ENCODE results near the gene REV1. TPM values are rescaled to one million over a fixed set of nuclear protein-coding genes. Genes with fewer than 3 reads are reported as not detected.
"Not testable (repeated sequence)": the region's sequence is repeated elsewhere in the genome, so short reads cannot be mapped to it uniquely, and the experiment has no call there.

Gene REV1
- polyA plus RNA-seq, 3 donors, result 6.5 to 39.9 (median 9.5) TPM

DNA sequence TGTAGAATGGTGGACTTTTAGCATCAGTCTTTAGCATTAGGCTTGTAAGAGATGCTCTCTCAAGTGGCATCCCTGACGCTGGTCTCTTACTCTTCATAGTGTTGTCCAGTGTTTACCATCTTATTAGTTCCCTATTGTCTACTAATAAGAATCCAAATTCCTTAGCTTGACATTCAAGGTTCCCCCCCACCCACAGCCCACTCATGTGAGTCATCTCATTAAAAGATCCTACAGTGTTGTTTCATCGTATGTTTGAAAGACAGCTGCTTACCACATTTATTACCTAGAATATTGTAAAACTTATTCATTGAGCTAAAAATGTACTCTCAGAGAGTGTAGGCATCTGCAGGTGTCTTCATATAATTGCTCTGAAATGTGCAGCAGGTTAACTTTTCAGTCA is 124.2 kb downstream of the REV1 start:
- Histone ChIP-seq H3K4me2 (replicated peaks; ENCODE audit: extremely low read depth, low read length, poor library complexity, severe bottlenecking) (no peak overlapping the region), H3K27me3 (ENCODE audit: control insufficient read depth in 2 of 2, insufficient read depth in 2 of 2, low read length in 2 of 2) (no peaks in the 10 kb centered on the region), H3K79me2 (ENCODE audit: insufficient read depth, low read length) (no peaks in the 10 kb centered on the region), H4K20me1 (ENCODE audit: insufficient read depth, low read length) (no peaks in the 10 kb centered on the region), H2AFZ (ENCODE audit: insufficient read depth, low read depth, low read length, poor library complexity, severe bottlenecking) (no peak overlapping the region), H3K36me3 (replicated peaks in 1 of 2; ENCODE audit: control insufficient read depth in 1 of 2, insufficient read depth in 2 of 2, low read length in 2 of 2) (peaks cover 83 to 94% of the 10 kb centered on the region in 2 donors), H3K27ac (ENCODE audit: low read depth in 1 of 2, low read length in 2 of 2) (no peak overlapping the region), H3K4me3 (replicated peaks in 1 of 3; ENCODE audit: low read depth in 2 of 3, low read length in 3 of 3) (no peak overlapping the region), H3K9ac (ENCODE audit: insufficient read depth, low read length, poor library complexity, severe bottlenecking) (no peak overlapping the region), H3K9me3 (replicated peaks in 1 of 2; ENCODE audit: control insufficient read depth in 1 of 2, insufficient read depth in 1 of 2, low read length in 2 of 2) (no peaks in the 10 kb centered on the region), H3K4me1 (ENCODE audit: control insufficient read depth in 1 of 2, insufficient read depth in 2 of 2, low read length in 2 of 2) (no peaks in the 10 kb centered on the region)
- Mint-ChIP-seq H3K27ac (no peak overlapping the region), H3K4me1 (no peaks in the 10 kb centered on the region), H3K4me3 (no peak overlapping the region), H3K27me3 (ENCODE audit: low read depth in 3 of 3) (no peaks in the 10 kb centered on the region), H3K9me3 (no peaks in the 10 kb centered on the region), H3K36me3 (peaks cover 73 to 83% of the 10 kb centered on the region in 2 donors)
- no peak for DNase-seq
- intact Hi-C loops (cut with micrococcal nuclease), result no loop called here
- WGBS (ENCODE audit: insufficient coverage), result no CpG with 5 or more reads among the region's 2 CpGs
- no peak for TF ChIP-seq CTCF (IDR thresholded peaks at IDR 0.05)

GRCh38 chr2:99356853-99357252 is 133.0 kb downstream of the REV1 start:
- intact Hi-C loops (cut with micrococcal nuclease), result no loop called here
- H2AFZ ChIP-seq (ENCODE audit: insufficient read depth, low read depth, low read length, poor library complexity, severe bottlenecking), result no peak overlapping the region
- Mint-ChIP-seq H3K4me3 (no peak overlapping the region), H3K36me3 (peaks cover 18 to 24% of the 10 kb centered on the region in 2 donors), H3K9me3 (no peaks in the 10 kb centered on the region), H3K4me1 (peaks cover 4% of the 10 kb centered on the region), H3K27ac (peak overlapping the region in 1 of 7 donors; percentile 11), H3K27me3 (ENCODE audit: low read depth in 3 of 3) (no peaks in the 10 kb centered on the region)
- peaks cover 70% of the 10 kb centered on the region for H3K79me2 ChIP-seq (ENCODE audit: insufficient read depth, low read length)
- H3K4me1 ChIP-seq (ENCODE audit: control insufficient read depth in 1 of 2, insufficient read depth in 2 of 2, low read length in 2 of 2), result no peaks in the 10 kb centered on the region
- no peaks in the 10 kb centered on the region for H3K27me3 ChIP-seq (ENCODE audit: control insufficient read depth in 2 of 2, insufficient read depth in 2 of 2, low read length in 2 of 2)
- H3K9me3 ChIP-seq (replicated peaks in 1 of 2; ENCODE audit: control insufficient read depth in 1 of 2, insufficient read depth in 1 of 2, low read length in 2 of 2), result no peaks in the 10 kb centered on the region
- H3K4me3 ChIP-seq (replicated peaks in 1 of 3; ENCODE audit: low read depth in 2 of 3, low read length in 3 of 3), result no peak overlapping the region
- peaks cover 35% of the 10 kb centered on the region for H4K20me1 ChIP-seq (ENCODE audit: insufficient read depth, low read length)
- DNase-seq, result no peak
- TF ChIP-seq CTCF (IDR thresholded peaks at IDR 0.05), result no peak
- H3K4me2 ChIP-seq (replicated peaks; ENCODE audit: extremely low read depth, low read length, poor library complexity, severe bottlenecking), result no peak overlapping the region
- no peak overlapping the region for H3K9ac ChIP-seq (ENCODE audit: insufficient read depth, low read length, poor library complexity, severe bottlenecking)
- no peak overlapping the region for H3K27ac ChIP-seq (ENCODE audit: low read depth in 1 of 2, low read length in 2 of 2)
- H3K36me3 ChIP-seq (replicated peaks in 1 of 2; ENCODE audit: control insufficient read depth in 1 of 2, insufficient read depth in 2 of 2, low read length in 2 of 2), result peaks cover 0 to 19% of the 10 kb centered on the region in 2 donors

- 100% methylated on average over 1 of the region's 8 CpGs for WGBS (ENCODE audit: insufficient coverage)
- H3K9me3 Mint-ChIP-seq; H3K36me3 Mint-ChIP-seq; H3K4me1 Mint-ChIP-seq; H3K4me3 ChIP-seq (replicated peaks in 1 of 3; ENCODE audit: low read depth in 2 of 3, low read length in 3 of 3); H3K9me3 ChIP-seq (replicated peaks in 1 of 2; ENCODE audit: control insufficient read depth in 1 of 2, insufficient read depth in 1 of 2, low read length in 2 of 2); intact Hi-C loops (cut with micrococcal nuclease); H3K27ac Mint-ChIP-seq; DNase-seq; H3K27me3 Mint-ChIP-seq (ENCODE audit: low read depth in 3 of 3); H3K4me2 ChIP-seq (replicated peaks; ENCODE audit: extremely low read depth, low read length, poor library complexity, severe bottlenecking); H3K9ac ChIP-seq (ENCODE audit: insufficient read depth, low read length, poor library complexity, severe bottlenecking); H3K27ac ChIP-seq (ENCODE audit: low read depth in 1 of 2, low read length in 2 of 2); H2AFZ ChIP-seq (ENCODE audit: insufficient read depth, low read depth, low read length, poor library complexity, severe bottlenecking); H3K36me3 ChIP-seq (replicated peaks in 1 of 2; ENCODE audit: control insufficient read depth in 1 of 2, insufficient read depth in 2 of 2, low read length in 2 of 2); H3K4me1 ChIP-seq (ENCODE audit: control insufficient read depth in 1 of 2, insufficient read depth in 2 of 2, low read length in 2 of 2); H3K27me3 ChIP-seq (ENCODE audit: control insufficient read depth in 2 of 2, insufficient read depth in 2 of 2, low read length in 2 of 2); H3K4me3 Mint-ChIP-seq: not testable (repeated sequence)
- H3K79me2 ChIP-seq (ENCODE audit: insufficient read depth, low read length), result peaks cover 89% of the 10 kb centered on the region
- H4K20me1 ChIP-seq (ENCODE audit: insufficient read depth, low read length), result peaks cover 47% of the 10 kb centered on the region
Measured at GRCh38 chr2:99354825-99355224, 135.0 kb downstream of the REV1 start.
